ENCODE measurements around the gene GM2A.
"Not testable (repeated sequence)": the region's sequence is repeated elsewhere in the genome, so short reads cannot be mapped to it uniquely, and the experiment has no call there.

Gene GM2A

DNA sequence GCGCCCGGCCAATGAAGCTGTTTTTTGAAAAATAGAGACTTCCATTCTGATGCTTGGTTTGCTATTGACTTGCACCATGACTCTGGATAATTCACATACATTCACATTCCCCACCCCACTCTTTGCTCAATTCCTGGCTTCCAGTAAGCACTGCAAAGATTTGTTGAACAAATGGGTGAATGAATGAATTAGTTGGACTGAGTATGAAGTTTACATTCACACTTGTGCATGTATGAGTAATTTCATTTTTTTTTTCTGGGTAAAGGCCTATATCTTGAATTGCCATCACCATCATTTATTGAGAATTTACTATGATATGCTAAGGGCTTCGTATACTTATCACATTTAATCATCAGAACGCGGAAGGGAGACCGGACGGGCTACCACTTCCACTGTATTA, 15.3 kb upstream of the GM2A start:
- DNase-seq = no peak
- no peaks in the 10 kb centered on the region; the same call in 1 of the 2 replicates for H3K27me3 ChIP-seq
- H3K4me1 ChIP-seq = no peaks in the 10 kb centered on the region
- no peaks in the 10 kb centered on the region for H3K36me3 ChIP-seq
- no peaks in the 10 kb centered on the region for H3K9me3 ChIP-seq
- TF ChIP-seq, protein P1, sequence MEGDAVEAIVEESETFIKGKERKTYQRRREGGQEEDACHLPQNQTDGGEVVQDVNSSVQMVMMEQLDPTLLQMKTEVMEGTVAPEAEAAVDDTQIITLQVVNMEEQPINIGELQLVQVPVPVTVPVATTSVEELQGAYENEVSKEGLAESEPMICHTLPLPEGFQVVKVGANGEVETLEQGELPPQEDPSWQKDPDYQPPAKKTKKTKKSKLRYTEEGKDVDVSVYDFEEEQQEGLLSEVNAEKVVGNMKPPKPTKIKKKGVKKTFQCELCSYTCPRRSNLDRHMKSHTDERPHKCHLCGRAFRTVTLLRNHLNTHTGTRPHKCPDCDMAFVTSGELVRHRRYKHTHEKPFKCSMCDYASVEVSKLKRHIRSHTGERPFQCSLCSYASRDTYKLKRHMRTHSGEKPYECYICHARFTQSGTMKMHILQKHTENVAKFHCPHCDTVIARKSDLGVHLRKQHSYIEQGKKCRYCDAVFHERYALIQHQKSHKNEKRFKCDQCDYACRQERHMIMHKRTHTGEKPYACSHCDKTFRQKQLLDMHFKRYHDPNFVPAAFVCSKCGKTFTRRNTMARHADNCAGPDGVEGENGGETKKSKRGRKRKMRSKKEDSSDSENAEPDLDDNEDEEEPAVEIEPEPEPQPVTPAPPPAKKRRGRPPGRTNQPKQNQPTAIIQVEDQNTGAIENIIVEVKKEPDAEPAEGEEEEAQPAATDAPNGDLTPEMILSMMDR (IDR thresholded peaks at IDR 0.05; ENCODE audit: low read depth, low read length) = no peak
- no peak overlapping the region for H3K4me3 ChIP-seq (ENCODE audit: low read depth, low read length)

- no peak overlapping the region for H3K4me3 ChIP-seq (ENCODE audit: low read depth, low read length)
- H3K4me1 ChIP-seq = no peaks in the 10 kb centered on the region
- H3K36me3 ChIP-seq = no peaks in the 10 kb centered on the region
- no peak for DNase-seq
- H3K9me3 ChIP-seq = no peaks in the 10 kb centered on the region
- TF ChIP-seq, protein P1 (IDR thresholded peaks at IDR 0.05; ENCODE audit: low read depth, low read length) = no peak
- H3K27me3 ChIP-seq = no peaks in the 10 kb centered on the region; the same call in 1 of the 2 replicates
Observed at GRCh38 chr5:151238303-151238741, 14.7 kb upstream of the GM2A start.

DNA sequence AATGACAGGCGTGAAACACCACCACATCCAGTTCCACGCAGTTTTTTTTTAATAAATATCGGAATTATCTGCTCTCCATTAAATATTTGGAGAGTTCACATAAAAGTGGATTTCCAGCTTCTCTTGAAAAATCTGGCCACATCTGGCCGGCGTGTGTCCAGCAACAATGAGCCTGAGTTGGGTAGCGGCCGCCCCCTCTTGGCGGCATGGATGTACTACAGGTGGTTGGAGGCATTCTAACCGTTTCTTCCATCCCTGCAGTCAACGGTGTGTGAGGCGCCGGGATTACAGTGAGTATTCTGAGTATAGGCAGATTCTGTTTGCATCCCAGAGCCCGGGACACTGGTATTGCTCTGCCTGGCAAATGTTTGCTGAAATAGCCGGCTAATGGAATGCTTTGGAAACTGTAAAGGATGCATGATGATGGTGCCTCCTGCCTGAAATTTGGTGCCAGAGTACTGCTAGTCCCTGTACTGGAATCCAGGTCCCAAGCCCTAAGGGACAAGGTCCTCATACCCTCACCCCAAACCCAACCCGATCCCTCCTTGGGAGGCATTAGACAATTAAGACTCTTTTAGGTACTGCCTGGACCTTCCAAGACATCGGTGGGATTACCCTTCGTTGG, 13.6 kb upstream of the GM2A start:
- Histone ChIP-seq H3K27me3 (no peaks in the 10 kb centered on the region; the same call in 1 of the 2 replicates), H3K4me3 (ENCODE audit: low read depth, low read length) (no peak overlapping the region), H3K4me1 (no peaks in the 10 kb centered on the region), H3K9me3 (no peaks in the 10 kb centered on the region), H3K36me3 (no peaks in the 10 kb centered on the region)
- peak; percentile 72 for DNase-seq
- TF ChIP-seq, protein P1 (IDR thresholded peaks at IDR 0.05; ENCODE audit: low read depth, low read length) = peak; percentile 88

GRCh38 chr5:151240268-151240835, 12.6 kb upstream of the GM2A start:
- H3K36me3 ChIP-seq; H3K27me3 ChIP-seq; H3K9me3 ChIP-seq; H3K4me3 ChIP-seq (ENCODE audit: low read depth, low read length); DNase-seq; H3K4me1 ChIP-seq: not testable (repeated sequence)

GRCh38 chr5:151240924-151241635, 11.9 kb upstream of the GM2A start:
- H3K4me1 ChIP-seq = no peaks in the 10 kb centered on the region
- TF ChIP-seq, protein P1 (IDR thresholded peaks at IDR 0.05; ENCODE audit: low read depth, low read length) = no peak
- H3K27me3 ChIP-seq = no peaks in the 10 kb centered on the region
- H3K4me3 ChIP-seq (ENCODE audit: low read depth, low read length) = no peak overlapping the region
- H3K9me3 ChIP-seq = no peaks in the 10 kb centered on the region
- no peaks in the 10 kb centered on the region for H3K36me3 ChIP-seq
- no peak for DNase-seq

DNA sequence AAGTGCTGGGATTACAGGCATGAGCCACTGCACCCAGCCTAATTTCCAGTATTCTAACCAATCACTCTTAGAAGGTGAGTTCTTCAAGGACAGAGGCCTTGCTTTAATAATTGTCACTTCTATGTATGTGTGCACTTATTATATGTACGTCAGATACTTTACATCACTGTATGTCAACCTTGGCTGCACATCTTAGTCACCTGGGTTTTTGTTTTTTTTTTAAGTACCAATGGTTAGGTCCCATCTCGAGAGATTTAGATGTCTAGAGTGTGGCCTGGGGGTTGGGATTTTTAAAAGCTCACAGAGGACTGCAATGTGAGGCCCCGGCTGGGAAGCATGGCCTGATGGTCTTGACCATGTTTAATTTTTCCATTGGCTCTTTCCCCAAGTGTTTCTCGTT, 9.9 kb upstream of the GM2A start:
- DNase-seq = no peak
- no peaks in the 10 kb centered on the region for H3K36me3 ChIP-seq
- no peak overlapping the region for H3K4me3 ChIP-seq (ENCODE audit: low read depth, low read length)
- H3K27me3 ChIP-seq = no peaks in the 10 kb centered on the region
- H3K4me1 ChIP-seq = no peaks in the 10 kb centered on the region
- TF ChIP-seq, protein P1 (IDR thresholded peaks at IDR 0.05; ENCODE audit: low read depth, low read length) = no peak
- H3K9me3 ChIP-seq = no peaks in the 10 kb centered on the region
